Right hindlimb (tissue), 1 donor: ENCODE results near the gene PNMT.

Experiments
- DNase-seq: peaks from one replicate; pipeline ENCODE4 v3.0.0-alpha.2; 2018

PNMT gene, protein sequence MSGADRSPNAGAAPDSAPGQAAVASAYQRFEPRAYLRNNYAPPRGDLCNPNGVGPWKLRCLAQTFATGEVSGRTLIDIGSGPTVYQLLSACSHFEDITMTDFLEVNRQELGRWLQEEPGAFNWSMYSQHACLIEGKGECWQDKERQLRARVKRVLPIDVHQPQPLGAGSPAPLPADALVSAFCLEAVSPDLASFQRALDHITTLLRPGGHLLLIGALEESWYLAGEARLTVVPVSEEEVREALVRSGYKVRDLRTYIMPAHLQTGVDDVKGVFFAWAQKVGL

DNA sequence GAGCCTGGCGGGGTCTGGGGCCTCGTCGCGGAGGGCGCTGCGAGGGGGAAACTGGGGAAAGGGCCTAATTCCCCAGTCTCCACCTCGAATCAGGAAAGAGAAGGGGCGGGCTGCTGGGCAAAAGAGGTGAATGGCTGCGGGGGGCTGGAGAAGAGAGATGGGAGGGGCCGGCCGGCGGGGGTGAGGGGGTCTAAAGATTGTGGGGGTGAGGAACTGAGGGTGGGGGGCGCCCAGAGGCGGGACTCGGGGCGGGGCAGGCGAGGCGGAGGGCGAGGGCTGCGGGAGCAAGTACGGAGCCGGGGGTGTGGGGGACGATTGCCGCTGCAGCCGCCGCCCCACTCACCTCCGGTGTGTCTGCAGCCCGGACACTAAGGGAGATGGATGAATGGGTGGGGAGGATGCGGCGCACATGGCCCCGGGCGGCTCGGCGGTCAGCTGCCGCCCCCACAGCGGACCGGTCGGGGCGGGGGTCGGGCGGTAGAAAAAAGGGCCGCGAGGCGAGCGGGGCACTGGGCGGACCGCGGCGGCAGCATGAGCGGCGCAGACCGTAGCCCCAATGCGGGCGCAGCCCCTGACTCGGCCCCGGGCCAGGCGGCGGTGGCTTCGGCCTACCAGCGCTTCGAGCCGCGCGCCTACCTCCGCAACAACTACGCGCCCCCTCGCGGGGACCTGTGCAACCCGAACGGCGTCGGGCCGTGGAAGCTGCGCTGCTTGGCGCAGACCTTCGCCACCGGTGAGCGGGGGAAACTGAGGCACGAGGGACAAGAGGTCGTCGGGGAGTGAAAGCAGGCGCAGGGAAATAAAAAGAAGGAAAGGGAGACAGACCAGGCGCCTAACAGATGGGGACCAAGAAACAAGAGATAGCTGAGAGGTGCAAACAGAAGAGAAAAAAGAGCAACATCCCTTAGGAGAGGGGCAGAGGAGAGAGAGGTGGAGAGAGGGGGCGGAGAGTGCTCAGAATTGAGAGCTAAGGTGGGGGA, at the start of gene PNMT:
Gene PNMT, plus strand, starts transcription at position 509 of the 980 bp plus-strand sequence. Its CDS starts 23 bp downstream, at position 532.
- peak; percentile 75 for DNase-seq

GRCh38 chr17:39618956-39619785, 49.1 kb upstream of the PNMT start:
- DNase-seq = no peak

- DNase-seq = no peak
These were observed 48.5 kb upstream of the PNMT start for GRCh38 chr17:39619786-39620101.

GRCh38 chr17:39621523-39622379, 46.5 kb upstream of the PNMT start:
- DNase-seq = peak; percentile 91

DNA sequence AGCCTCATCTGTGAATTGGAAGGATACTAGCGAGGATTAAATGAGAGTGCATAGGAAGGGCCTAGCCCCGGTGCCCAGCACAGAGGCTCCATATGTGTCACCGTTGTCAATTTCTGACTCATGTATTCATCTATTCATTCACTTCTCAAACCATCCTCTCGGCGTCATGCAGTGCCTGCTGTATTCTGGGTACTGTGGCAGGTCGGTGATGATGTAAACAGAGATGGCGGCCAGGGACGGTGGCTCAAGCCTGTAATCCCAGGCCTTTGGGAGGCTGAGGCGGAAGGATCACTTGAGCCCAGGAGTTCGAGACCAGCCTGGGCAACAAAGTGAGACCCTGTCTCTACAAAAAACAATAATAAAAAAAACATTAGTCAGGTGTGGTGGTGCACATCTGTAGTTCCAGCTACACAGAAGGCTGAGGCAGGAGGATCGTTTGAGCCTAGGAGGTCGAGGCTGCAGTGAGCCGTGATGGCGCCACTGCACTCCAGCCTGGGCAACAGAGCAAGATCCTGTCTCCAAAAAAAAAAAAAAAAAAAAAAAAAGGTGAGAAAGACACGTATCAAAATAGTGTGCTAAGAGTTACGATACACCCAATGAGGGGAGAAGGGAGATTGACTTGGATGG, 45.8 kb upstream of the PNMT start:
- no peak for DNase-seq

DNA sequence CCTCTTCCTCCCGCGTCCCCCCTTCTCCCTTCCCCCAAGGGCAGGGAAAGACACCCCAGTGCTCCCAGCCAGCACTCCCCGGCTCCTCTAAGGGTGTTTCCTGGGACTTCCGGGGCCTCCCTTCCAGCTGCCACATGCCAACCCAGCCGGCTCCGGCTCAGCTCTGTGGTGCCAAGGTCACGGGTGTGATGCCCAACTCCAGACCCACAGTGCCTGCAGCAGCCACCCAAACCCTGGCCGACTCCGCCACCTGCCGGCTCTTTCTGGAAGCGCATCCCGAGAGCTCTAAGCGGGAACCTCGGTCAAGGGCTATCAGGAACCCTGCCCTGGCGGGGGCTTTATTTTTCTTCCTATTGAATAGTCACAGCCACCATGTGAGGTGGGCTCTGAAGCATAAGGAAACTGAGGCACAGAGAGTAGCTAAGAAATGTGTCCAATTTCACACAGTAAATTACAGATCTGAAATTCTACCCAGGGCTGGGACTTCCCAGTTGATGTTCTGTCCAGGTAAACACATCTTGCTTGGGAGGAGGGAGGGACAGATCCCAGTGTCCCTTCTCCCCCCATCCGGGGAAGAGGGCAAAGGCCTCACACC, 44.8 kb upstream of the PNMT start:
- peak; percentile 83 for DNase-seq

DNA sequence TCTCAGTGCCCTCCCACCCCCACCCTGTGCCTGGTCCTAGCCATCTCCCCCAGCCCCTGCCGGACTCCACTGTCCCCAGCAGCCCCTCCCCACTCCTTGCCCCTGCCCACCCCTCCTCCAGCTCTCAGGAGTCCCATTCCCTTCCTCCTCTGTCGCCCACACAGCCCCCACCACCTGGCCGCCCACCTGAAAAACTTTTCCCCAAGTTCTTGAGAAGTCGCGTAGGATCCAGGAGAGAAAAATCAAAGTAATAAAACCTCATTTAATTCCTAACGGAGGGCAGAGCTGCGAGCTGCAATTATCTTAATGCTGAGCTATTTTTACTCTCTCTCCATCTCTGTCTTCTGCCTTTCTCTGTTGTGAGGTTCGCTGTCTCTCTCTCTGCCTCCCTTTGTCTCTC, 43.9 kb upstream of the PNMT start:
- DNase-seq = no peak

GRCh38 chr17:39625198-39625785, 43.0 kb upstream of the PNMT start:
- no peak for DNase-seq

GRCh38 chr17:39626171-39627046, 41.8 kb upstream of the PNMT start, which contains the start of gene PPP1R1B:
Gene PPP1R1B, plus strand, starts transcription at chr17:39626952. Its CDS starts 441 bp downstream, at chr17:39627393.
- DNase-seq = no peak

DNA sequence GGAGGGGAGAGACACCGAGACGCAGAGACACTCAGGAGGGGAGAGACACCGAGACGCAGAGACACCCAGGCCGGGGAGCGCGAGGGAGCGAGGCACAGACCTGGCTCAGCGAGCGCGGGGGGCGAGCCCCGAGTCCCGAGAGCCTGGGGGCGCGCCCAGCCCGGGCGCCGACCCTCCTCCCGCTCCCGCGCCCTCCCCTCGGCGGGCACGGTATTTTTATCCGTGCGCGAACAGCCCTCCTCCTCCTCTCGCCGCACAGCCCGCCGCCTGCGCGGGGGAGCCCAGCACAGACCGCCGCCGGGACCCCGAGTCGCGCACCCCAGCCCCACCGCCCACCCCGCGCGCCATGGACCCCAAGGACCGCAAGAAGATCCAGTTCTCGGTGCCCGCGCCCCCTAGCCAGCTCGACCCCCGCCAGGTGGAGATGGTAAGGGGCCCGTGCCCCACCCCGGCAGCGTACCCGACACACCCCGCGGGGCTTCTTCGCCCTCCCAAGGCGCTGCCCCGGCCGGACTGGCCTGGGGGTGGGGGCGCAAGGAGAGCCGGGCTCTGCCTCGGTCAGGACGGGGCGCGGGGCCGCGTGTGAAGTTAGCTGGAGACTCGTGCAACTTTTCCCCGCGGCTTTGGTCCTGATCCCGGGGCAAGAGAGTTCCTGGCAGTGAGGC, 41.1 kb upstream of the PNMT start:
- no peak for DNase-seq

GRCh38 chr17:39627712-39628516, 40.3 kb upstream of the PNMT start:
- DNase-seq = no peak

GRCh38 chr17:39628655-39629493, 39.4 kb upstream of the PNMT start:
- DNase-seq = no peak

DNA sequence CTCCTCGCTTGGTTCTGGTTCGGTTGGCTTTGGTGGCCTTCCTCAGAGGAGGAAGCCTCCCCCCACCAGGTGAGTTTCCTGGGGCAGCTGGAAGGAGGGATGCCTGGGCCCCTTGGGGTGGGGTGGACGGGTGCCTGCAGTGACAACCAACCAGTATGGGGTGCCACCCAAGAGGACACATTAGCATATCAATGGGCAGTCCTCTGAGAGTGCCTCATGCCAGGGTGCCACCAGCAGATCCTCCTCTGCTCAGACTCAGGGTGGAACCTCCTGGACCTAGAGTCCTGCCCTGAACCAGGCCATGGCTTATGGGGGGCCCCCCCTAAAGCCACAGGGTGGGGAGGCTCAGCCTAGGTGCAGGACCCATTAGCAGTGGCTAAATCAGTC, 38.8 kb upstream of the PNMT start:
- DNase-seq = no peak

- no peak for DNase-seq
These were observed 38.4 kb upstream of the PNMT start for GRCh38 chr17:39629898-39630297.

DNA sequence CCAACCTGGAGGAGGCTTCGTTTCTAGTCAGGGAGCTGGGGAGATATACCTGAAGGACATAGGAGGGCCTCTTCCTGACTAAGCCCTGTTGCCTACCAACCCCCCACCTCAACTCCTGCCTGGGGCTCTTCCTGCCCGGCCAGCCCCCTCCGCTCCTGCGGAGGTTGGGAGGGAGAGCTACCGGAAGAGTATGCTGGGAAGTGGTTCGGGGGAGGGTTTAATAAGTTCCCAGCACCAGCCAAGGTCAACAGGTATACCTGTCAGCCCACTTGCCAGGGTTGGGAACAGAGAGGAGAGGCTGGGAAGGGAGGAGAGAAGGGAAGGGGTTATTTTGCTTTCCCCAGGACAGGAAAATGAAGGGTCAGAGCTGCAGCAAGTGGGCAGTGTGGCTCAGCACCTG, 36.9 kb upstream of the PNMT start:
- DNase-seq = no peak

- DNase-seq = peak; percentile 47
These were observed 35.9 kb upstream of the PNMT start for GRCh38 chr17:39632153-39632941.
